HepG2 (cell line): ENCODE data around the gene ESYT1.

ENCODE experiments used
- KMT2A ChIP-seq: sonication (generic); formaldehyde crosslinking; IDR thresholded peaks from 2 replicates; pipeline ENCODE4 v1.4.0; 2020; ENCODE audit warnings: missing genetic modification reagents
- SAP130 ChIP-seq: IDR thresholded peaks from 2 replicates; pipeline ENCODE4 v1.6.1; 2016; ENCODE audit warnings: low read depth
- ZSCAN21 ChIP-seq: sonication (generic); formaldehyde crosslinking; IDR thresholded peaks from 2 replicates; pipeline ENCODE4 v1.8.0; 2022; ENCODE audit warnings: mild to moderate bottlenecking, missing genetic modification reagents, moderate library complexity, borderline replicate concordance
- ZSCAN30 ChIP-seq: sonication (generic); formaldehyde crosslinking; IDR thresholded peaks from 2 replicates; pipeline ENCODE4 v1.5.0; 2020; ENCODE audit warnings: mild to moderate bottlenecking, missing genetic modification reagents
- TF ChIP-seq, protein P1 (sequence below): sonication (generic); formaldehyde crosslinking; IDR thresholded peaks from 2 replicates; pipeline ENCODE4 v1.5.0; 2020; ENCODE audit warnings: mild to moderate bottlenecking, missing genetic modification reagents, moderate library complexity

DNA sequence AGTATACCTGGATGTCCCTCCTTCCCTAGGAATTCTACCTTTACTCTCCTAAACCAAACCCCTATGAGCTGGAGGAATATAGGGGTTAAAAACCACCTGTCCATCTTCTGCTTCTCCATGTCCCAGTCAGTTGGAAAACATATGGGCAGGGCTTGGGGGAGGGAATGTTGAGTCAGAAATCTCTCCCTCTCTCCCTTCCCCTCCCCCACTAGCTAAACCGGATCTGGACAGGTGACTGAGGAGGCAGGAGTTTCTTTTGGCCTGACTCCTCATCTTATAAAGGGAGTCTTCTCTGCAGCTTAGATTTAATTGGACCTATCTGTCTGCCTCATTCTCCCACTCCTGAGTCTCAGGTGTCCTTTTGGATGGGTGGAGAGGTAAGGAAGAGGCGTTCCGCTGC is 42.0 kb upstream of the ESYT1 start:
- no peak for TF ChIP-seq KMT2A
- TF ChIP-seq, protein P1, sequence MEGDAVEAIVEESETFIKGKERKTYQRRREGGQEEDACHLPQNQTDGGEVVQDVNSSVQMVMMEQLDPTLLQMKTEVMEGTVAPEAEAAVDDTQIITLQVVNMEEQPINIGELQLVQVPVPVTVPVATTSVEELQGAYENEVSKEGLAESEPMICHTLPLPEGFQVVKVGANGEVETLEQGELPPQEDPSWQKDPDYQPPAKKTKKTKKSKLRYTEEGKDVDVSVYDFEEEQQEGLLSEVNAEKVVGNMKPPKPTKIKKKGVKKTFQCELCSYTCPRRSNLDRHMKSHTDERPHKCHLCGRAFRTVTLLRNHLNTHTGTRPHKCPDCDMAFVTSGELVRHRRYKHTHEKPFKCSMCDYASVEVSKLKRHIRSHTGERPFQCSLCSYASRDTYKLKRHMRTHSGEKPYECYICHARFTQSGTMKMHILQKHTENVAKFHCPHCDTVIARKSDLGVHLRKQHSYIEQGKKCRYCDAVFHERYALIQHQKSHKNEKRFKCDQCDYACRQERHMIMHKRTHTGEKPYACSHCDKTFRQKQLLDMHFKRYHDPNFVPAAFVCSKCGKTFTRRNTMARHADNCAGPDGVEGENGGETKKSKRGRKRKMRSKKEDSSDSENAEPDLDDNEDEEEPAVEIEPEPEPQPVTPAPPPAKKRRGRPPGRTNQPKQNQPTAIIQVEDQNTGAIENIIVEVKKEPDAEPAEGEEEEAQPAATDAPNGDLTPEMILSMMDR (CRISPR knock-in tag) = no peak
- TF ChIP-seq ZSCAN30 (CRISPR knock-in tag) = no peak
- no peak for TF ChIP-seq ZSCAN21 (CRISPR knock-in tag)
- no peak for TF ChIP-seq SAP130 (CRISPR knock-in tag)
